Measurements from ENCODE around the gene APEH.
"Not testable (repeated sequence)": the region's sequence is repeated elsewhere in the genome, so short reads cannot be mapped to it uniquely, and the experiment has no call there.

The APEH gene

DNA sequence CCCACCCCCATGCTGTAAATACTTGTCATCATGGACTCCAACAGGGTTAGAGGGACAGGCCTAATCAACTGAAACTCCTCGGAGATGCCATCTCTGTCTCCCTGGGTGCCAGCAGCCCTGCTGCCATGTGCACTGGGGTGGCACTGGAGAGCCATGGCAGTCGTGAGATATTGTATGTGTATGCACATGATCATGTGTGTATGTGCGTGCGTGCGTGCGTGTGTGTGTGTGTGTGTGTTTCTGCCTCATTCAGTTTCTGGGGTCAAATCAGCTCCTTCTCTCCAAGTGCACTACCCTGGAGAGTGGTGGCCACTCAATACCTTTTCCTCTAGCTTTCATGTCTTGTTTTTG, 3.2 kb upstream of the APEH start:
- no peak for DNase-seq

DNA sequence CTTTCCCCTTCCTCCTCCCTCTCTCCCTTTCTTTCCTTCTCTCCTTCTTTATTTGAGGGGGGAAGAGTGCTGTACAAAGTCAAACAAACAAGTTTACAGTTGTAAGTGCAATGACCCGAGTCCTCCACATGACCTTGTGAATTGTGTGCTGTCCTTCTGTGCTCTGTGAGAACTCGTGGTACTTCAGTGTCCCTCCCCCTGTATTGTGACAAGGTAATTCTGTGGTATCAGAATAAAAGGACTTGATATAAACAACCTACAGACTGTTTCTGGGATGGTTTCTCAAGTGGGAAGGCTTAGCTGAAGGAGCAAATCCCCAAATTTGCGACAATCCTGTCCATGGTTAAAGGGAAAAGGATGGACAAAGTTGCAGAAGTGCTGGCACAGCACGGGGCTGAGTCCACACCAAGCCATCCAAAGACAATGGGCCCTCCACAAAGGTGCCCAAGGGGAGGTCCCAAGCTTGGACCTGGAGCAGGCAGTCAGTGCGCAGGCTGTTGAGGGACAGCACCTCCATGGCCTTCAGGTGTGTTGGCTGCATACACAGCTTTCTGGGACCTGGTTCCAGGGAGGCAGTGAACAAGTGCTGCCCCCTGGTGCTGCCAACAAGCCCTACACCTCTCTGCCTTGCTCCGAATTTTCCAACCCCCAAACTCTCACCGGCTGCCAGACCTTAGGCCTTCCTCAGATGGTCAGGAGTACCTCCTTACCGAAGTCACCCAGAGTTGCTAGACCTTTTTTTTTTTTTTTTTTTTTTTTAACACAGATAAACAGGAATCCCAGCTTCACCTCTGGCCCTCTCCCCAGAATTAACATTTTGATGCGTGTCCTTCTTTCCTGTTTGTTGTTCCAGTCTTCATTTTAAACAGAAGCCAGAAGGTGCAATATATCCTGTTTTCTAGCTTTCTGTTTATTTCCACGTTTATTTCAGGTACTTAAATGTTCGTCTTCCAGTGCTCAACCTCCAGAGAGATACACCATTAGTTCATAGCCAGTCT, 2.6 kb upstream of the APEH start:
- DNase-seq: peak; percentile 59

DNA sequence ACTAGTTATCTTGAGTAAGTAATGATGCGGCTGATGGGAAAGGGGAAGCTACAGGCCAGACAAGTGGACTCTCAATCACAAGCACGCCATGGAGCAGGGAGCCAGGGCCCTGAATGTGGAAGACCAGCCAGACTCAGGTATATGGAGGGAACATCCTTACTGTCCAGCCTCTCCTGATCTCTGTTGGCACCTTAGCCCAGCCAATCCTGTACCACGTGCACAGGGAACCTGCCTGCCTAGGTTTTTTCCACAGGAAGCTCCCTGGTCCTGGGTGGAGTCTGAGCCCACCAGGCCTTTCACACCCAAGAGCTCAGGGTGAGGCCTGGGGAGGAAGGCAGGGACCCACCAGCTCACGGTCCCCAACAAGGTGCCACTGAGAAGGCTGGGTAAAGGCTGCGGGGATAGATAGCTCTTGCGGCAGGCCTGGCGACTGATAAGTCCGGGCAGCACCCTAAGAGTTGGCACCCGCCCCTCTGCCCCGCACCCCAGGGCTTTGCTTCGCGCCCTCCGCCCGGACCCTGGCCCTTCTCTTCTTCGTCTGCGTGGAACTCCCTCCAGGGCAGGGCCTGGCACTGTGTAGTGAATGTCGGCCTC, 933 bp upstream of the APEH start:
- peak; percentile 16 for DNase-seq

DNA sequence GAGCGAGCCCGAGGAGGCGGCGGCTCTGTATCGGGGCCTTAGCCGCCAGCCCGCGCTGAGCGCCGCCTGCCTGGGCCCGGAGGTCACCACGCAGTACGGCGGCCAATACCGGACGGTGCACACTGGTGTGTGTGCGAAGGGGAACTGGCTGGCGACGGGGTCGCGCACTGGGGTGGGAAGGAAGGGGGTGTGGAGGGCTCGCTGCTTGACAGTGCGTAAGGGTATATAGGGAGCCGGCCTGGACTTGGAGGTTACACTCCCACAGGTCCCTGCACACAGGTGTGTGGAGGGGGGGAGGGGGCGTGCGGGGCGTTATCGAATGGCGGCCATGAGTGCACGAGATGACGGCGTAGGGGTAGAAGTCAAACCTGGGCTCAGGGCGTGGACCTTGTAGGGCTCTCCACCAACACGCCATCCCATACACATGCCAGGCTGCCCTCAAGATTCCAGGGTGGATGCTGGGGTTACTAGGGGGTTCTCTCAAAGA, 389 bp downstream of the APEH start:
- DNase-seq: no peak

DNA sequence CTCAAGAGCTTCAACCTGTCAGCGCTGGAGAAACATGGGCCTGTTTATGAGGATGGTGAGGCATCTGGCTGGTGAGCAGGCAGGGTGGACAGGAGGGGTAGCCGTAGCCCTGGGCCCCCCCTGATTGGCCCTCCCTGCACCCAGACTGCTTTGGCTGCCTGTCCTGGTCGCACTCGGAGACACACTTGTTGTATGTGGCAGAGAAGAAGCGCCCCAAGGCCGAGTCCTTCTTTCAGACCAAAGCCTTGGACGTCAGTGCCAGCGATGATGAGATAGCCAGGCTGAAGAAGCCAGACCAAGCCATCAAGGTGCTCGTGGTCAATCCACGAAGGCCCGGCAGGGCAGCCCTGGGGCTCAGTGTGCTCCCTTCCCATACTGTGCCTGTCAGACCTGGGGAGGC, 1.8 kb downstream of the APEH start:
- DNase-seq: no peak

DNA sequence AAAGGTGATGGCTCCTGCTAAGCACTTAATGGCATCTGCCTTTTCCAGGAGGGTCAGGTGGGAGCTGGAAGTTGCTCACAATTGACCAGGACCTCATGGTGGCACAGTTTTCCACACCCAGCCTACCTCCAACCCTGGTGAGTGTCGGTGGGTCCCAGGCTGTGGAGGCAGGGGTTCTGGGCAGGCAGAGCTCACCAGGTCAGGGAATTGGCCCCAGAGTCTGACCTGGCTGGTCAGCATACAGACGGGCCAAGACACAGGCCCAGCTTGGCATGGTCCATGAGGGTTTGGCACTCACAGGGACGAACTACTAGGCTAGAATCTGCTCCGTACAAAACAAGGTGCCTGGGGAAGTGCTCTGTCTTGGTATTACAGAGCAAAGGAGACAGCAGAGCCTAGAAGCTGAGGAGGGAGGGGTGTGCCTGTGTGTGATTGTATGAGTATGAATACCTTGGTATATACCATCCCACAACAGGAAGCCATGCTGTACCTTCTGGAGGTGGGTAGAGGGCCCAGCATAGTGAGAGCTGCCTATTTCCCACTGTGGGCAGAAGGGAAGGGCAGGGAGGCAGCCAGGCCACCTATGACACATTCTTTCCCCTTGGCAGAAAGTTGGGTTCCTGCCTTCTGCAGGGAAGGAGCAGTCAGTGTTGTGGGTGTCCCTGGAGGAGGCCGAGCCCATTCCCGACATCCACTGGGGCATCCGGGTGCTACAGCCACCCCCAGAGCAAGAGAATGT, 6.5 kb downstream of the APEH start:
- DNase-seq: no peak

DNA sequence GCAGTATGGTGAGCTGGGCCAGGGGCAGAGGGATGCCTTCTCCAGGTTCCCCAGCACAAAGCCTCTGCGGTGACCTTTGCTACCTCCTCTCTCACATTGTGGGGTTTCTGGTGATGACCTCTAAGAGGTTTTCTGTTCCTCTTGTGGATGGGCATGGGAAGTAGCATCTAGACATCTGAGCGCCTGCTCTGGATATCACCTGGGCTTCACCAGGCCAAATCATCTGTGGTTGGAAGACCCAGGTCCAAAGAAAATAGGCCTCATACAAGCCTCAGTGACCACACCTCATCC, 7.0 kb downstream of the APEH start:
- no peak for DNase-seq

DNA sequence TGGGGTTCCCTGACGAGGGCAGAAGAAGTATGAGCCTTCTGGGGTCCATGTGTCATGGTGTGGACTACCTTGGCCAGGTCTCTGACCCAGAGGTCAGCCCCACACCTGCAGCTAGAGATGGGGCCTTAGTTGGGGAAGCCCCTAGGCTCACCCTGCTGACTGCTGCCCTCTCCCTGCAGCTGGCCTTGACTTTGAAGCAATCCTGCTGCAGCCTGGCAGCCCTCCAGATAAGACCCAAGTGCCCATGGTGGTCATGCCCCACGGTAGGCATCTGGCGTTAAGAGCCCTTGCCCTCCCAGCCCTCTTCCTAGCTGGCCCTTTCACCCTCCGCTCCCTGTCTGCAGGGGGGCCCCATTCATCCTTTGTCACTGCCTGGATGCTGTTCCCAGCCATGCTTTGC, 7.4 kb downstream of the APEH start:
- no peak for DNase-seq

DNA sequence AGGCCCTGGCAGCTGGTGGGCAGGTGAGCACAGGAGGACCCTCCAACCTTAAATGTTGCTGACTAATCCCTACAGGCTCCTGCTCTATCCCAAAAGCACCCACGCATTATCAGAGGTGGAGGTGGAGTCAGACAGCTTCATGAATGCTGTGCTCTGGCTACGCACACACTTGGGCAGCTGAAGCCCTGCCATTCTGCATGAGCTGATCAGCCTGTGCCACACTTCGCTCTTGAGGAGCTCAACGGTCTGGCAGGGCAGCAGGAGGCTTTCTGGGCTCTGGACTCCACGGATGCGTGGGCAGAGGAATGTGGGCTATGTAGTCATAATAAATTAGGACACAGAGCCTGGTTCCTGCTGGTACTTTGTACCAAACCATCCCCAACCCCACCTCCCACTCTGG, 9.0 kb downstream of the APEH start:
- DNase-seq: no peak

DNA sequence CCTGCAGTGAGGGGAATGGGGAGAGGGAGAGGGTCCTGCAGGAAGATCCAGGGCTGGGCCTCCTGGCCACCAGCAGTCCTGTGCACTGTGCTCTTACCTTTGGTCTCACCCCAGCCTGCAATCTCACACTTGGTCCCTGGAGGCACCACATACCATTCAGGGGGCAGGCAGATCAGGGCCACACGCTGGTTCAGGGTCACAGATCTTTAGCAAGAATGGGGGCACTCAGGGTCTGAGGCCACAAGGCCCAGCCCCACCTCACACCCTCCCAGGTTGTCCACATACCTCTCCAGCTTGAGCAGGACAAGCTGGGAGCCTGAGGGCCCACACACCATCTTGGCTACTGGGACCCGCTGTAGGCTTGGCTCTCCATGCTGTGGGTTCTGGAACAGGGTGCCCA, 10.3 kb downstream of the APEH start:
- not testable (repeated sequence) for DNase-seq

DNA sequence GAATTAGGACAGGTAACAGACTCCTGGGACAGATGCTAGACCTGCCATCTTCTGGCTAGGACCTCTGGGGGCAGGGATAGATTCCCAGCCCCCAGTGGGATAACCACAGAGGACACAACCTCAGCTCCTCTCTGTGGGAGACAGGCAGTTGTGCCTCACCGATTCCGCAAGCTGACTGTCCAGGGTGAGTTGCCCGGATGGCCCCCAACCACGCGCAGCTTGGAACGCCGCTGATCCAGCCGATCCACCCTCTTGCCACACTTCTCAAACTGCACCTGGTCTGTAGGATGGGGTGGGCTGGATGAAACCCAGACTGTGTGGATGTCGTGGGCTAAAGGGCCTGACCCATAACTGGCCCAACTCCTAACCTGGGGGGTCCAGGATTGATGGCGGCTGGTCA, 11.0 kb downstream of the APEH start:
- not testable (repeated sequence) for DNase-seq

DNA sequence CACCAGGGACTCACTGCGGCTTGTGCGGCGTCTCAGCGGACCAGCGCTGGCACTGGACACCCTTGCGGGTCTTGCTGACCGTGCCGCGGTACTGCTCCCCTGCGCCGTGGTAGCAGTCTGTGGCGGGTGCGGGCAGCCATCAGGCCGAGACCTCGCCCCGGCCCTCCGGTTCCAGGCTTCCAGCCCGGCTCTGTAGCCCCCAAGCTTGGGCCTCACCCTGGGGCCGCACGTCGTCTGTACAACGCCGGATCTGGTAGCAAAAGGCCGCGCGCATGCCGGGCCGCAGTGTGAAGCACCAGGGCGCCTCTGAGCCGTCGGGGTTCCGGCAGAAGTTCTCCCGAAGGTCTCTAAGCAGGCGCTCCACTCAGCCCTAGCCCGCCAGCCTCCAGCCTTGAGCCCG, 11.7 kb downstream of the APEH start:
- not testable (repeated sequence) for DNase-seq

DNA sequence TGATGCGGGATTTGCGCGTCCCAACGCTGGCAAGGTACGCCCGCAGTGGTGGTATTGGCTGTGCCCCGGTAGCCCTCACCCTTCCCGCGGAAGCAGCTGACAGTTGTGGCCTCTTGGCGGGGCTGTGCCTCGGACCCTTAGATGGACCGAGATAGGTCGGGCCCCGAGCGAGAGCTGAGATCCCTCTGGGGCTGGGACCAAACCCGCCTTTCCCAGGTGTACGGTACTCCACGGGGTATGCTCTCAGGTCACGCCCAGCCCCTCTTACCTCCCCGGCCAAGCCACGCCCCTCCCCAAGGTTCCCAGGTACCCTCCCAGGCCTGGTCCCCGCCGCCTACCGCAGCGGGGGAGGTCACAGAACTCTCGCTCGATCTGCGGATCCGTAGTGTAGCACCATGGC, 12.2 kb downstream of the APEH start:
- not testable (repeated sequence) for DNase-seq

DNA sequence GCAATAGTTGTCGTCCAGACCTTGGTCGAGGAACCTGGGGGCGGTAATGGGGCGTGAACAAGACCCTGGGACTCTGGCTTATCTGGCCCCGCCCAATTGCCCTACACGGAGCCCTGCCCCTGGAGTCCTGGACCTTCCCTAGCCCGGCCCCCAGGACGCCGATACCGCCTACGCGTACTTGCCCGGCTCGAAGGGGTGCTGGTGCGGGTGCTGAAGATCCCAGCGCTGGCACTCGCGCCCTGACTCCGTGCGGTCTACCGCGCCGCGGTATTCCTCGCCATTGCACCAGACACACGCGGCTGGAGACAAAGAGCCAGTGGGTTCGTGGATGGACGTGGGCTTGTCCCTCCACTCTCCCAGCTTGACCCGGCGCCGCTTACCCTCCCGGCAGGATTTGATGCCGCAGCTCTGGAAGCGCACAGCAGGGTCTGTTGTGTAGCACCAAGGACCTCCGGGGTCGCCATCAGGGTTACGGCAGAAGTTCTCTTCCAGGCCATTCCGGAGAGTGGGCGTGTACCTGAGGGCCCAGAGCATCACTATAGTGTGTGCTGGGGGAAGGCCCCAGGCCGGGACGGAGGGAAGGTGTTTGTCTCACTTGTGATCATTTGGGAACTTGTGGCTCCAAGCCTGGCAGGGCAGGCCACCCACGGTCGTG, 12.7 kb downstream of the APEH start:
- DNase-seq: peak; percentile 51

DNA sequence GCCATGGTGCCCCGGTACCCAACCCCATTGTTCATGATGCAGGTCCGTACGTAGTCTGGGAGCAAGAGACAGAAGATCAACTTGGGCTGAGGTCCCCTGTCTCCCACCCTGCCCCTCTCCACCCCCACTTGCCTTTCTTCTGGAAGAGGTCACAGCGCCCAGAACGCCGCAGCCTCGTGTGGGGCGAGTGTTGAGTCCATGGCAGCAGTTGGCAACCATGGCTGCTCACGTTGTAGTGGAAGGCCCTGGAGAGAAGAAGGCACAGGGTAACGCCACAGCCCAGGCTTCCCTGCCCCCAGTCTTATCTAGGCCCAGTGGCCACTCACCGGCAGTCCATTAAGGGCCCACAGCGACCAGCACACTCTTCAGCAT, 13.3 kb downstream of the APEH start:
- not testable (repeated sequence) for DNase-seq

DNA sequence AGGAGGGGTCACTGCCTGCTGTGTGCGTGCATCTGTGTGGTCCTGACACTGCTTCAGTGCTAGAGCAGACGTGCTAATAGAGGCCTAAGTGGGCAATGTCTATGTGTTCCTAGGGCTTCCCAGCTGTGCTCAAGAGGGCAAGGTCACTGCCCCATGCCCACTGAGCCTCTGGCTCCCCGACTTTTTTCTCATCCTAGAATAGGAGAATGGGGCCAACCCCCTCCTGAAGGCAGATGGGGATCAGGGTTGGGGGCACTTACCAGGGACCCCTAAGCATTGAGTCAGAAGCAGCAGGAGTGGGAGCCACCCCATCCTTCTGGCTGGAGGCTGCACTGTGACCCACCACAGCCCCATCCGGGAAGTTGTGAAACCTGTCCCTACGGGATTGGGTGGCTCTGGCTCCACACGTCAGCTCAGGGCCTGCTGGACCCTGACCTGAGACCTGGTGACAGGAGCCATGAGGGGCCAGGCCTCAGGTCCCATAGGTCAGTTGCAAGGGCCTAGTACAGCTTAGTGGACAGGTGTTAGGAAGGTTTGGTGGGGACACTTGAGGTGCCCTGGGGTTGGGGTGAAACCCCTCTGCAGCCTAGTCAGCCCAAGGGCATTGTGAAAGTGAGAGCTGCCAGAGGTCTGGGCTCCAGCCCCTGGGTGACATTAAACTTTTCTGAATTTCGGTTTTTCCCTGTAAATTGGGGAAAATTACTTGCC, 14.3 kb downstream of the APEH start:
- not testable (repeated sequence) for DNase-seq

DNA sequence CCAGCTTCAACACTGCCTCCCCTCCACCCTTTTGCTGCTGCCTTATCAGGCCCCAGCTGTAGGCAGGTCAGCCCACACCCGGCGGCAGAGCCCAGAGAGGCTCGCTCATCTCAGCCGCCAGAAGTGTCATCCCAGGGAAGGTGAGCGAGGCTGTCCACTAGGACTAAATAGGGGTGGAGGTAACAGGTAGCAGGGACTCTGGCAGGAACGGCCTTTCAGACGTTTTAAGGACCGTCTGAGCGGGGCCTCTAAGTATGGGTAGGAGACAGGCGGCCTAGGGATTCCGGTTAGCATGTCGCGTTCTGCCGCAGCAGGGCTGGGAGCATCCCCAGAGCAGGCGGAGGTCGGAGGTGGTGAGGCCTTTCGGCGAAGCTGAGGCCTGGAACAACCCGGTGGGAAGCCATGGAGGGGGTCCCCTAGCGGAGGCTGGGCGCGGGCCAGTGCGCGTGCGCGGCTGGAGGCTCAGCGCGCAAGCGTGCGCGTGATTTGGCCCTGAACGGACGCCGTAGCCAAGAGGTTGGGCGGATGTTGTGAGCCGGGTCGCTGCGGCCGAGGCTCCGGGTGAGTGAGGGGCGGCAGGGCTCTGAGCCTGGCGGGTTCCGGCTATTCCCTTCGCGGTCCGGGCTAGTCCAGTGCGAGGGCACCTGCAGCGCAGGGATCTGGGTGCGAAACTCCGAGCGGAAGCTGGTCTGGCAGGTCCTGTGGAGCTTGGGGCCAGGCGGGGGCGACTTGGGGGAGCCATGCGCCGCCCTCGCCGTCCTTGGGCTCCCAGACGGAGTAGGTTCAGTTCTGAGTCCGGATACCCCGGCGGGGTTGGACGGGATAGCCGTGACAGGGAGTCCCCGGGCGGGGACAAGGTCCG, 15.1 kb downstream of the APEH start, which contains the start of the genes MST1 and RNF123:
MST1 (minus strand) TSS at position 429 of the 862 bp plus-strand sequence. CDS start 783 bp downstream, outside the sequence.
RNF123 (plus strand) TSS at position 512 of the 862 bp plus-strand sequence. CDS start 1,609 bp downstream, outside the sequence.
- DNase-seq: peak; percentile 95

DNA sequence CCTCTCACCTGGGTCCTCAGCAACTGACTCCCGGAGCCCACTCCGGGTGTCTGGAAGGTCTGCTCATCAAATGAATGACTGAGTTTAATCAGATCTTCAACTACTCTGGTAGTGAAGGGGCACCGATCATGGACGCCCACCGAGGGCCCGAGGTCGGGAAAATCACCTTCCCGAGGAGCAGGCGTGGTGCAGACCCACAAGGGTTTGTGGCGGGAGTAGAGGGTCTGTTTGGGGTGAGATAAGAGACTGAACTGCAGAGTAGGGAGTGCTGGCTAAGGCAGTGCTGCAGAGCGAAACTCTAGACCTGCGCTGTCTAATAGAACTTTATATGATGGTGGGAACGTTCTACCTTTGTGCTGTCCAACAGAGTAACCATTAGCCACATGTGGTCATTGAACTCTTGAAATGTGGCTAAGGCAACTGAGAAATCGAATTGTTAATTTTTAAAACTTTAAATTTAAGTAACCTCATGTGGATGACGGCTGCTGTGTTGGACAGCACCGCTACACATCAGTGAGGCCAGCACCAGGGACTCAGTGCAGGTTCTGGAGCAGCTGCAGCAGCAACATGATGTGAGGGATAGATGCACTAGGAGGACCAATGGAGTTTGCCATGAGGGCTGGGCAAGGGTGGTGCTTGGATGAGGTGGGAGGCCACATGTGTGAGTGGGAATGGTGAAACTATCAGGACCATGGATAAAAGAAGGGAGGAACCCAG, 15.9 kb downstream of the APEH start:
- not testable (repeated sequence) for DNase-seq

DNA sequence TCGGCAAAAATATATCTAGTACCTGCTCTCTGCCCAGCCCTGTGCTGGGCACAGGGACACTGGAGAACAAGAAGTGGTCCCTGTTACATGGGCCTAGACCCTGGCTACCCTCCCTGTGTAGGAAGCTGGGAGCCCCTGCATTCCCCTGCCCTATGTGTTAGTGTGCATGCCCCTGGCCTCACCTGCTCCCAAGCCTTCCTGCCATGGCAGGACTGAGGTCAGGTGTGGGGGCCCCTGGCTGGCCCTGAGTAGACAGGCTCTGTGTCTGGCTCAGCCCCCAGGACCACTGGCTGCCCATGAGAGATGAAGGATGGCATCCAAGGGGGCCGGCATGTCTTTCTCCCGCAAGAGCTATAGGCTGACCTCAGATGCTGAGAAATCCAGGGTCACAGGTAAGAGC, 16.7 kb downstream of the APEH start:
- DNase-seq: not testable (repeated sequence)

DNA sequence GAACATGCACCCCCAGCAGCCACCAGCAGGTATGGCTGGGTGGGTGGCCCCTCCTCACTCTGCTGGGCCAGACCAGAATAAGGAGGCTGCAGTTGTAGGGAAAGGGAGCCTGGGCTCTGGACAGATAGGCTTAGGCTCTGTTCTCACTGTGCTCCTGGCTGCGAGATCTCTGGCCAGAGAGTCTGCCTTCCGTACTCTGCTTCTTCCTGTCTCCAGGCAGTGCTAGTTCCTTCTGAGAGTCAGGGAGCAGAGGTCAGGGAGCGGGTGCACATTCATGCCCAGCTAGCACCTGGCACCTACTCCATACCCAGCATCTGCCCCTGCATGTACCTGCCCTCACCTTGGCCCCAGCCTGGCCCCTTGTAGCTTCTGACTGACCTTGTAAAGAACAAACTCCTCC, 17.3 kb downstream of the APEH start:
- not testable (repeated sequence) for DNase-seq
